Measurements from ENCODE around the gene MKLN1.

Gene MKLN1

GRCh38 chr7:131381069-131381838 is 53.6 kb downstream of the MKLN1 start:
- Histone ChIP-seq H3K27me3 (ENCODE audit: insufficient read depth, low read length, poor library complexity) (no peaks in the 10 kb centered on the region), H2BK120ac (ENCODE audit: low read depth, low read length) (no peak overlapping the region), H3K4me1 (ENCODE audit: control insufficient read depth, low read depth, low read length) (peaks cover 4% of the 10 kb centered on the region), H3K9ac (ENCODE audit: low read length) (no peak overlapping the region), H3K79me1 (ENCODE audit: low read length) (peaks cover 7% of the 10 kb centered on the region), H3K56ac (ENCODE audit: low read length) (no peak overlapping the region), H3K4me2 (ENCODE audit: low read length) (no peak overlapping the region), H2AK5ac (ENCODE audit: low read length) (no peak overlapping the region), H4K8ac (ENCODE audit: low read depth, low read length) (no peak overlapping the region), H3K36me3 (ENCODE audit: control insufficient read depth, insufficient read depth, low read length) (no peaks in the 10 kb centered on the region), H3K4me3 (ENCODE audit: low read length) (no peak overlapping the region), H3K27ac (ENCODE audit: low read depth, low read length) (no peak overlapping the region), H2BK5ac (ENCODE audit: low read length) (no peak overlapping the region), H3K18ac (ENCODE audit: low read length) (no peak overlapping the region), H4K5ac (ENCODE audit: low read length) (no peak overlapping the region), H2BK15ac (replicated peaks; ENCODE audit: low read depth) (no peak overlapping the region), H3K4ac (ENCODE audit: low read depth, low read length) (no peak overlapping the region), H3K23ac (ENCODE audit: low read length) (no peak overlapping the region), H3K79me2 (ENCODE audit: control insufficient read depth, insufficient read depth, low read length) (peaks cover 3% of the 10 kb centered on the region)
- DNase-seq: no peak
- no CpG with 5 or more reads among the region's 1 CpG for WGBS (ENCODE audit: extremely low coverage, insufficient coverage, low lambda C conversion rate)

- no peak for DNase-seq
- H3K79me2 ChIP-seq (ENCODE audit: control insufficient read depth, insufficient read depth, low read length): peaks cover 3% of the 10 kb centered on the region
- WGBS (ENCODE audit: extremely low coverage, insufficient coverage, low lambda C conversion rate): no CpG with 5 or more reads among the region's 2 CpGs
Observed at GRCh38 chr7:131383417-131384285, 56.0 kb downstream of the MKLN1 start.

GRCh38 chr7:131384286-131384635 is 56.6 kb downstream of the MKLN1 start:
- H3K79me2 ChIP-seq (ENCODE audit: control insufficient read depth, insufficient read depth, low read length): peaks cover 3% of the 10 kb centered on the region
- H4K8ac ChIP-seq (ENCODE audit: low read depth, low read length): no peak overlapping the region
- no peak overlapping the region for H3K23ac ChIP-seq (ENCODE audit: low read length)
- no peak overlapping the region for H4K5ac ChIP-seq (ENCODE audit: low read length)
- H2BK5ac ChIP-seq (ENCODE audit: low read length): no peak overlapping the region
- no peak overlapping the region for H3K9ac ChIP-seq (ENCODE audit: low read length)
- peaks cover 7% of the 10 kb centered on the region for H3K79me1 ChIP-seq (ENCODE audit: low read length)
- no peak overlapping the region for H2AK5ac ChIP-seq (ENCODE audit: low read length)
- DNase-seq: no peak
- H3K4me1 ChIP-seq (ENCODE audit: control insufficient read depth, low read depth, low read length): peaks cover 4% of the 10 kb centered on the region
- H3K4ac ChIP-seq (ENCODE audit: low read depth, low read length): no peak overlapping the region
- no peak overlapping the region for H3K27ac ChIP-seq (ENCODE audit: low read depth, low read length)
- no peaks in the 10 kb centered on the region for H3K27me3 ChIP-seq (ENCODE audit: insufficient read depth, low read length, poor library complexity)
- no peak overlapping the region for H2BK120ac ChIP-seq (ENCODE audit: low read depth, low read length)
- no CpG with 5 or more reads among the region's 2 CpGs for WGBS (ENCODE audit: extremely low coverage, insufficient coverage, low lambda C conversion rate)
- H3K4me2 ChIP-seq (ENCODE audit: low read length): no peak overlapping the region
- H3K56ac ChIP-seq (ENCODE audit: low read length): no peak overlapping the region
- no peak overlapping the region for H3K4me3 ChIP-seq (ENCODE audit: low read length)
- no peak overlapping the region for H2BK15ac ChIP-seq (replicated peaks; ENCODE audit: low read depth)
- H3K36me3 ChIP-seq (ENCODE audit: control insufficient read depth, insufficient read depth, low read length): no peaks in the 10 kb centered on the region
- H3K18ac ChIP-seq (ENCODE audit: low read length): no peak overlapping the region

More at GRCh38 chr7:131383417-131384285, 56.0 kb downstream of the MKLN1 start:
- Histone ChIP-seq H3K36me3 (ENCODE audit: control insufficient read depth, insufficient read depth, low read length) (no peaks in the 10 kb centered on the region), H3K4me3 (ENCODE audit: low read length) (no peak overlapping the region), H3K23ac (ENCODE audit: low read length) (no peak overlapping the region), H3K4ac (ENCODE audit: low read depth, low read length) (no peak overlapping the region), H3K9ac (ENCODE audit: low read length) (no peak overlapping the region), H2BK120ac (ENCODE audit: low read depth, low read length) (no peak overlapping the region), H4K5ac (ENCODE audit: low read length) (no peak overlapping the region), H2AK5ac (ENCODE audit: low read length) (no peak overlapping the region), H3K4me2 (ENCODE audit: low read length) (no peak overlapping the region), H3K4me1 (ENCODE audit: control insufficient read depth, low read depth, low read length) (peaks cover 4% of the 10 kb centered on the region), H3K18ac (ENCODE audit: low read length) (no peak overlapping the region), H3K56ac (ENCODE audit: low read length) (no peak overlapping the region), H3K27ac (ENCODE audit: low read depth, low read length) (no peak overlapping the region), H2BK5ac (ENCODE audit: low read length) (no peak overlapping the region), H2BK15ac (replicated peaks; ENCODE audit: low read depth) (no peak overlapping the region), H3K79me1 (ENCODE audit: low read length) (peaks cover 7% of the 10 kb centered on the region), H3K27me3 (ENCODE audit: insufficient read depth, low read length, poor library complexity) (no peaks in the 10 kb centered on the region), H4K8ac (ENCODE audit: low read depth, low read length) (no peak overlapping the region)

- no peak overlapping the region for H3K56ac ChIP-seq (ENCODE audit: low read length)
- no peak overlapping the region for H4K8ac ChIP-seq (ENCODE audit: low read depth, low read length)
- H3K79me2 ChIP-seq (ENCODE audit: control insufficient read depth, insufficient read depth, low read length): peaks cover 3% of the 10 kb centered on the region
- H3K23ac ChIP-seq (ENCODE audit: low read length): no peak overlapping the region
- no peak overlapping the region for H3K27ac ChIP-seq (ENCODE audit: low read depth, low read length)
- no peaks in the 10 kb centered on the region for H3K36me3 ChIP-seq (ENCODE audit: control insufficient read depth, insufficient read depth, low read length)
- no peak overlapping the region for H3K4ac ChIP-seq (ENCODE audit: low read depth, low read length)
- no peak overlapping the region for H3K18ac ChIP-seq (ENCODE audit: low read length)
- no peak overlapping the region for H2BK5ac ChIP-seq (ENCODE audit: low read length)
- no peak overlapping the region for H3K4me3 ChIP-seq (ENCODE audit: low read length)
- no peak overlapping the region for H3K4me2 ChIP-seq (ENCODE audit: low read length)
- H4K5ac ChIP-seq (ENCODE audit: low read length): no peak overlapping the region
- H3K79me1 ChIP-seq (ENCODE audit: low read length): peaks cover 7% of the 10 kb centered on the region
- no peak overlapping the region for H2AK5ac ChIP-seq (ENCODE audit: low read length)
- H3K4me1 ChIP-seq (ENCODE audit: control insufficient read depth, low read depth, low read length): peaks cover 4% of the 10 kb centered on the region
- H2BK120ac ChIP-seq (ENCODE audit: low read depth, low read length): no peak overlapping the region
- no peak for DNase-seq
- WGBS (ENCODE audit: extremely low coverage, insufficient coverage, low lambda C conversion rate): no CpG with 5 or more reads among the region's 8 CpGs
- H3K9ac ChIP-seq (ENCODE audit: low read length): no peak overlapping the region
- H3K27me3 ChIP-seq (ENCODE audit: insufficient read depth, low read length, poor library complexity): no peaks in the 10 kb centered on the region
- H2BK15ac ChIP-seq (replicated peaks; ENCODE audit: low read depth): no peak overlapping the region
Observed at GRCh38 chr7:131385039-131385605, 57.4 kb downstream of the MKLN1 start.

- H3K79me1 ChIP-seq (ENCODE audit: low read length): peaks cover 7% of the 10 kb centered on the region
- H2BK5ac ChIP-seq (ENCODE audit: low read length): no peak overlapping the region
- DNase-seq: no peak
- H3K4me2 ChIP-seq (ENCODE audit: low read length): no peak overlapping the region
- WGBS (ENCODE audit: extremely low coverage, insufficient coverage, low lambda C conversion rate): no CpG with 5 or more reads among the region's 1 CpG
- H3K27me3 ChIP-seq (ENCODE audit: insufficient read depth, low read length, poor library complexity): no peaks in the 10 kb centered on the region
- peaks cover 4% of the 10 kb centered on the region for H3K4me1 ChIP-seq (ENCODE audit: control insufficient read depth, low read depth, low read length)
- no peak overlapping the region for H2AK5ac ChIP-seq (ENCODE audit: low read length)
- H3K18ac ChIP-seq (ENCODE audit: low read length): no peak overlapping the region
- H3K4ac ChIP-seq (ENCODE audit: low read depth, low read length): no peak overlapping the region
- no peaks in the 10 kb centered on the region for H3K36me3 ChIP-seq (ENCODE audit: control insufficient read depth, insufficient read depth, low read length)
- no peak overlapping the region for H3K56ac ChIP-seq (ENCODE audit: low read length)
- no peak overlapping the region for H3K23ac ChIP-seq (ENCODE audit: low read length)
- H2BK120ac ChIP-seq (ENCODE audit: low read depth, low read length): no peak overlapping the region
- H4K5ac ChIP-seq (ENCODE audit: low read length): no peak overlapping the region
- H4K8ac ChIP-seq (ENCODE audit: low read depth, low read length): no peak overlapping the region
- H3K79me2 ChIP-seq (ENCODE audit: control insufficient read depth, insufficient read depth, low read length): peaks cover 2% of the 10 kb centered on the region
- no peak overlapping the region for H3K27ac ChIP-seq (ENCODE audit: low read depth, low read length)
- H3K9ac ChIP-seq (ENCODE audit: low read length): no peak overlapping the region
- H3K4me3 ChIP-seq (ENCODE audit: low read length): no peak overlapping the region
- H2BK15ac ChIP-seq (replicated peaks; ENCODE audit: low read depth): no peak overlapping the region
Observed at GRCh38 chr7:131388126-131388525, 60.5 kb downstream of the MKLN1 start.
